ENCODE results near the gene ZBTB7C. TPM values are rescaled to one million over a fixed set of nuclear protein-coding genes. Genes with fewer than 3 reads are reported as not detected.

The ZBTB7C gene
- total and polyA plus RNA-seq, 9 of the 15 experiments (the other 6 are each of a cell fraction or from before 2014, with no cell fraction given): not detected

DNA sequence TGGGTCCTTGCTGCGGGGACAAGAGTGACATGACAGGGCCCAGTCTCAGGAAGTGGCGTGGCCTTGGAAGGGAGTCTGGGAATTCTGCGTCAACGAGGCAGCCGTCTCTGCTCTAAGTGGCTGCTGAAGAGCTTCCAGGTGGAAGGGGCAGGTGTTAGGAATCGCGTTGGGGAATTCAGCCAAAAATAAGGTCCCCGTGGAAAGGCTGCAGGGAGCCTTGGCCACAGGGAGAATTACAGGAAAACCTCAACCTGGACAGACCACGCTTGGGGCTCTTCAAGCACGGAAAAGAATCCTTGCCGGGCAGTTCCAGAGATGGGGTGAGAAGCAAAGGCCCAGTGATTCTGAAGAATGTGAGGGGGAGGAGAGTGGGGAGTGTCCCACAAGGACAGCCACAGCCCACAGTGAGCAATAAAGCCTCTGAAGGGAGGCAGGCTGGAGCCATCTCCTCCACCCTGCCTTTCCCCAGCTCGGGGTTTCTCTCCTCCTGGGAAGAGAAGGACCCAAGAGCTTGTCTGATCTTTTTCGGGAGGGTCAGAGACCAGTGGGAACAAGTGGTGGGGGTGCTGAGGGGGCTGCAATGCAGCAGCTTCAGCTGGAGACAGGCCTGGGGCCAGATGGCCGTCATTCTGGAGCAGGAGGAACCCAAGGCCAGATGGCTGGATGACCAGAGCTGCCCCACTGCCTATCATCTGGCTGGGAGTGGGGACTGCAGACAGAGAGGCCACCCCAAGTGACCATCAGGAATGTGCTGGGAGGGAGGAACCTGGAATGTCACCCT lies 372.4 kb downstream of the ZBTB7C start:
- intact Hi-C loops (cut with micrococcal nuclease) (loop anchor here (10.0 kb wide), 1 partner anchor 58 kb away; no protein-coding TSS in a partner anchor), in situ Hi-C loops (cut with MboI) (no loop called here)
- H3K4me3 ChIP-seq: no peak overlapping the region
- POLR2A ChIA-PET: no interaction called here
- no peaks in the 10 kb centered on the region for H3K36me3 ChIP-seq (ENCODE audit: control insufficient read depth, insufficient read depth, low read length)
- H3K9me3 ChIP-seq (replicated peaks; ENCODE audit: control insufficient read depth, insufficient read depth, low read depth, low read length): no peaks in the 10 kb centered on the region
- DNase-seq (ENCODE audit: extremely low read depth in 1 of 4, low spot score in 3 of 4): no peak
- H3K27ac ChIP-seq (ENCODE audit: extremely low read depth, low read depth, low read length): no peak overlapping the region
- no peaks in the 10 kb centered on the region for H3K9me1 ChIP-seq (ENCODE audit: control insufficient read depth, insufficient read depth, low read length)
- no peaks in the 10 kb centered on the region; the same call in 1 of the 2 replicates for H4K20me1 ChIP-seq (replicated peaks; ENCODE audit: control insufficient read depth, insufficient read depth, low read length)
- no peak overlapping the region for H2AFZ ChIP-seq (ENCODE audit: low read depth, low read length)
- 1% methylated on average over 13 of the region's 14 CpGs for WGBS (ENCODE audit: insufficient coverage, low coverage, missing lambda C conversion rate)
- no TSS peak for BruUV-seq (replicated peaks)
- H3K79me2 ChIP-seq (ENCODE audit: control insufficient read depth, insufficient read depth, low read length): no peaks in the 10 kb centered on the region
- no peaks in the 10 kb centered on the region for H3K4me1 ChIP-seq (replicated peaks in 1 of 2; ENCODE audit: control insufficient read depth in 2 of 2, insufficient read depth in 2 of 2, low read length in 2 of 2)
- no peak overlapping the region for H3K9ac ChIP-seq (ENCODE audit: insufficient read depth in 1 of 2, low read depth in 2 of 2, low read length in 2 of 2)
- CTCF ChIA-PET (ENCODE audit: low intra/inter-chr PET ratio): no interaction called here
- H3K27me3 ChIP-seq (ENCODE audit: control insufficient read depth in 2 of 2, insufficient read depth in 2 of 2, low read length in 2 of 2): peaks cover 0 to 49% of the 10 kb centered on the region in 2 experiments; a peak in 2 of 5 replicates
- H3K4me2 ChIP-seq (ENCODE audit: insufficient read depth, low read length): no peak overlapping the region
- ATAC-seq: no peak
- no peak for FAIRE-seq
- TF ChIP-seq CEBPB (tag; IDR thresholded peaks at IDR 0.05): no peak
- TF ChIP-seq, protein P1, sequence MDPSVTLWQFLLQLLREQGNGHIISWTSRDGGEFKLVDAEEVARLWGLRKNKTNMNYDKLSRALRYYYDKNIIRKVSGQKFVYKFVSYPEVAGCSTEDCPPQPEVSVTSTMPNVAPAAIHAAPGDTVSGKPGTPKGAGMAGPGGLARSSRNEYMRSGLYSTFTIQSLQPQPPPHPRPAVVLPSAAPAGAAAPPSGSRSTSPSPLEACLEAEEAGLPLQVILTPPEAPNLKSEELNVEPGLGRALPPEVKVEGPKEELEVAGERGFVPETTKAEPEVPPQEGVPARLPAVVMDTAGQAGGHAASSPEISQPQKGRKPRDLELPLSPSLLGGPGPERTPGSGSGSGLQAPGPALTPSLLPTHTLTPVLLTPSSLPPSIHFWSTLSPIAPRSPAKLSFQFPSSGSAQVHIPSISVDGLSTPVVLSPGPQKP (CRISPR knock-in tag; IDR thresholded peaks at IDR 0.05): no peak
- TF ChIP-seq SPI1 (IDR thresholded peaks at IDR 0.05; ENCODE audit: borderline replicate concordance, low read depth, low read length): no peak
- TF ChIP-seq ELF2 (CRISPR knock-in tag; IDR thresholded peaks at IDR 0.05): no peak
- no peak for TF ChIP-seq ZNF282 (CRISPR knock-in tag; IDR thresholded peaks at IDR 0.05)
- no peak for TF ChIP-seq FOXK1 (CRISPR knock-in tag; IDR thresholded peaks at IDR 0.05; ENCODE audit: borderline replicate concordance)
- TF ChIP-seq, protein P2, sequence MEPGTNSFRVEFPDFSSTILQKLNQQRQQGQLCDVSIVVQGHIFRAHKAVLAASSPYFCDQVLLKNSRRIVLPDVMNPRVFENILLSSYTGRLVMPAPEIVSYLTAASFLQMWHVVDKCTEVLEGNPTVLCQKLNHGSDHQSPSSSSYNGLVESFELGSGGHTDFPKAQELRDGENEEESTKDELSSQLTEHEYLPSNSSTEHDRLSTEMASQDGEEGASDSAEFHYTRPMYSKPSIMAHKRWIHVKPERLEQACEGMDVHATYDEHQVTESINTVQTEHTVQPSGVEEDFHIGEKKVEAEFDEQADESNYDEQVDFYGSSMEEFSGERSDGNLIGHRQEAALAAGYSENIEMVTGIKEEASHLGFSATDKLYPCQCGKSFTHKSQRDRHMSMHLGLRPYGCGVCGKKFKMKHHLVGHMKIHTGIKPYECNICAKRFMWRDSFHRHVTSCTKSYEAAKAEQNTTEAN (CRISPR knock-in tag; IDR thresholded peaks at IDR 0.05): no peak
- no peak for TF ChIP-seq MYBL2 (IDR thresholded peaks at IDR 0.05; ENCODE audit: low read depth)
- TF ChIP-seq MYBL2 (CRISPR knock-in tag; IDR thresholded peaks at IDR 0.05; ENCODE audit: borderline replicate concordance): no peak
- TF ChIP-seq, protein P3, sequence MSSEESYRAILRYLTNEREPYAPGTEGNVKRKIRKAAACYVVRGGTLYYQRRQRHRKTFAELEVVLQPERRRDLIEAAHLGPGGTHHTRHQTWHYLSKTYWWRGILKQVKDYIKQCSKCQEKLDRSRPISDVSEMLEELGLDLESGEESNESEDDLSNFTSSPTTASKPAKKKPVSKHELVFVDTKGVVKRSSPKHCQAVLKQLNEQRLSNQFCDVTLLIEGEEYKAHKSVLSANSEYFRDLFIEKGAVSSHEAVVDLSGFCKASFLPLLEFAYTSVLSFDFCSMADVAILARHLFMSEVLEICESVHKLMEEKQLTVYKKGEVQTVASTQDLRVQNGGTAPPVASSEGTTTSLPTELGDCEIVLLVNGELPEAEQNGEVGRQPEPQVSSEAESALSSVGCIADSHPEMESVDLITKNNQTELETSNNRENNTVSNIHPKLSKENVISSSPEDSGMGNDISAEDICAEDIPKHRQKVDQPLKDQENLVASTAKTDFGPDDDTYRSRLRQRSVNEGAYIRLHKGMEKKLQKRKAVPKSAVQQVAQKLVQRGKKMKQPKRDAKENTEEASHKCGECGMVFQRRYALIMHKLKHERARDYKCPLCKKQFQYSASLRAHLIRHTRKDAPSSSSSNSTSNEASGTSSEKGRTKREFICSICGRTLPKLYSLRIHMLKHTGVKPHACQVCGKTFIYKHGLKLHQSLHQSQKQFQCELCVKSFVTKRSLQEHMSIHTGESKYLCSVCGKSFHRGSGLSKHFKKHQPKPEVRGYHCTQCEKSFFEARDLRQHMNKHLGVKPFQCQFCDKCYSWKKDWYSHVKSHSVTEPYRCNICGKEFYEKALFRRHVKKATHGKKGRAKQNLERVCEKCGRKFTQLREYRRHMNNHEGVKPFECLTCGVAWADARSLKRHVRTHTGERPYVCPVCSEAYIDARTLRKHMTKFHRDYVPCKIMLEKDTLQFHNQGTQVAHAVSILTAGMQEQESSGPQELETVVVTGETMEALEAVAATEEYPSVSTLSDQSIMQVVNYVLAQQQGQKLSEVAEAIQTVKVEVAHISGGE (CRISPR knock-in tag; IDR thresholded peaks at IDR 0.05): no peak
- TF ChIP-seq, protein P4, sequence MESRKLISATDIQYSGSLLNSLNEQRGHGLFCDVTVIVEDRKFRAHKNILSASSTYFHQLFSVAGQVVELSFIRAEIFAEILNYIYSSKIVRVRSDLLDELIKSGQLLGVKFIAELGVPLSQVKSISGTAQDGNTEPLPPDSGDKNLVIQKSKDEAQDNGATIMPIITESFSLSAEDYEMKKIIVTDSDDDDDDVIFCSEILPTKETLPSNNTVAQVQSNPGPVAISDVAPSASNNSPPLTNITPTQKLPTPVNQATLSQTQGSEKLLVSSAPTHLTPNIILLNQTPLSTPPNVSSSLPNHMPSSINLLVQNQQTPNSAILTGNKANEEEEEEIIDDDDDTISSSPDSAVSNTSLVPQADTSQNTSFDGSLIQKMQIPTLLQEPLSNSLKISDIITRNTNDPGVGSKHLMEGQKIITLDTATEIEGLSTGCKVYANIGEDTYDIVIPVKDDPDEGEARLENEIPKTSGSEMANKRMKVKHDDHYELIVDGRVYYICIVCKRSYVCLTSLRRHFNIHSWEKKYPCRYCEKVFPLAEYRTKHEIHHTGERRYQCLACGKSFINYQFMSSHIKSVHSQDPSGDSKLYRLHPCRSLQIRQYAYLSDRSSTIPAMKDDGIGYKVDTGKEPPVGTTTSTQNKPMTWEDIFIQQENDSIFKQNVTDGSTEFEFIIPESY (CRISPR knock-in tag; IDR thresholded peaks at IDR 0.05): no peak

Data from K562 (cell line).